H1 (cell line): Measurements from ENCODE around the gene YAP1. TPM values are rescaled to one million over a fixed set of nuclear protein-coding genes. Genes with fewer than 3 reads are reported as not detected.

Experiments
- CTCF ChIA-PET: fragments of 300-600 bp; sonication (Branson Sonifier 250); formaldehyde crosslinking; loops from one replicate; lab custom pipeline; 2021; ENCODE audit not compliant: partially characterized antibody; lab: Charles Lee
- POLR2A ChIA-PET: fragments of 300-600 bp; sonication (Branson Sonifier 250); formaldehyde crosslinking; loops from one replicate; lab custom pipeline; 2021; ENCODE audit warnings: inconsistent platforms; ENCODE audit not compliant: partially characterized antibody; lab: Charles Lee
- DNase-seq, 2 experiments: peaks; one replicate each; pipeline versions ENCODE4 v3.0.0 to v3.0.0-alpha.2; 2010 to 2022; ENCODE audit warnings: low spot score in 2 of 2, low read depth in 1 of 2, mixed read lengths in 1 of 2
- FAIRE-seq: peaks from 2 replicates; lab custom pipeline; 2011; peaks lifted over from hg19 to GRCh38; lab: Jason Lieb, UNC
- H2AFZ ChIP-seq: 2 replicates; pipeline ENCODE4 v1.8.1; 2012; ENCODE audit warnings: low read length, inconsistent platforms
- H2AK5ac ChIP-seq: 2 replicates; pipeline ENCODE4 v1.6.1; 2013; ENCODE audit warnings: low read depth, low read length
- H2BK120ac ChIP-seq: replicated peaks from 2 replicates; pipeline ENCODE3; 2013; ENCODE audit warnings: low read depth, low read length, inconsistent platforms
- H2BK12ac ChIP-seq: 2 replicates; pipeline ENCODE4 v1.6.1; 2013; ENCODE audit warnings: low read depth, low read length
- H2BK15ac ChIP-seq: 2 replicates; pipeline ENCODE4 v1.6.1; 2013; ENCODE audit warnings: low read length
- H2BK20ac ChIP-seq: 2 replicates; pipeline ENCODE4 v1.6.1; 2013; ENCODE audit warnings: low read length
- H2BK5ac ChIP-seq: 2 replicates; pipeline ENCODE4 v1.6.1; 2013; ENCODE audit warnings: low read depth, low read length
- H3K14ac ChIP-seq: 2 replicates; pipeline ENCODE4 v1.6.1; 2013; ENCODE audit warnings: inconsistent platforms; ENCODE audit not compliant: insufficient read length
- H3K18ac ChIP-seq: 2 replicates; pipeline ENCODE4 v1.6.1; 2013; ENCODE audit warnings: low read length; ENCODE audit errors: extremely low read depth
- H3K23ac ChIP-seq: 2 replicates; pipeline ENCODE4 v1.6.1; 2013; ENCODE audit warnings: inconsistent platforms; ENCODE audit not compliant: insufficient read length
- H3K23me2 ChIP-seq: 2 replicates; pipeline ENCODE4 v1.6.1; 2013; ENCODE audit warnings: low read depth, low read length
- H3K27ac ChIP-seq: 2 replicates; pipeline ENCODE4 v1.6.1; 2011; ENCODE audit warnings: low read depth, low read length, inconsistent platforms
- H3K27me3 ChIP-seq, 4 experiments: replicated peaks in 1 of 4; 1 replicate in 1 of 4; 2 replicates in 3 of 4; pipeline versions ENCODE4 v1.6.1 to v1.8.1; 2011 to 2013; ENCODE audit warnings: low read length in 3 of 4, mild to moderate bottlenecking in 3 of 4, inconsistent platforms in 2 of 4, mixed read lengths in 2 of 4, moderate library complexity in 1 of 4; ENCODE audit not compliant: control insufficient read depth in 3 of 4, insufficient read depth in 3 of 4; ENCODE audit errors: extremely low read depth in 1 of 4
- H3K36me3 ChIP-seq, 4 experiments: 2 replicates each; pipeline versions ENCODE4 v1.6.1 to v1.8.1; 2011 to 2013; ENCODE audit warnings: mild to moderate bottlenecking in 4 of 4, low read length in 3 of 4, moderate library complexity in 2 of 4, control low read depth in 1 of 4, inconsistent platforms in 1 of 4; ENCODE audit not compliant: insufficient read depth in 4 of 4, control insufficient read depth in 2 of 4
- H3K4ac ChIP-seq: replicated peaks from 2 replicates; pipeline ENCODE3; 2013; ENCODE audit warnings: low read length, low read depth, mixed read lengths, inconsistent platforms; ENCODE audit not compliant: insufficient read length
- H3K4me1 ChIP-seq, 4 experiments: replicated peaks in 1 of 4; 1 replicate in 1 of 4; 2 replicates in 3 of 4; pipeline versions ENCODE4 v1.6.1 to v1.8.1; 2011 to 2013; ENCODE audit warnings: low read length in 3 of 4, inconsistent platforms in 2 of 4, mixed read lengths in 1 of 4; ENCODE audit not compliant: insufficient read depth in 4 of 4, control insufficient read depth in 3 of 4
- H3K4me2 ChIP-seq, 2 experiments: 2 replicates each; pipeline versions ENCODE4 v1.6.1 to v1.8.1; 2011 to 2013; ENCODE audit warnings: low read depth in 2 of 2, low read length in 2 of 2, control low read depth in 1 of 2, inconsistent platforms in 1 of 2, mild to moderate bottlenecking in 1 of 2; ENCODE audit not compliant: insufficient read depth in 1 of 2
- H3K4me3 ChIP-seq, 4 experiments: fragments of 200-600, 300-600 bp in 1 of 4; sonication (generic), shearing (Covaris generic), sonication (Bioruptor Twin) in 1 of 4; 2 replicates each; pipeline versions ENCODE4 v1.5.1 to v1.8.1; 2011 to 2016; ENCODE audit warnings: low read length in 4 of 4, low read depth in 3 of 4, control low read depth in 2 of 4, inconsistent platforms in 2 of 4, mild to moderate bottlenecking in 2 of 4, mixed read lengths in 1 of 4, moderate library complexity in 1 of 4; ENCODE audit not compliant: insufficient read depth in 2 of 4; ENCODE audit errors: extremely low read depth in 1 of 4
- H3K56ac ChIP-seq: replicated peaks from 2 replicates; pipeline ENCODE3; 2013; ENCODE audit warnings: low read depth, mild to moderate bottlenecking, mixed read lengths, low read length, inconsistent platforms; ENCODE audit not compliant: insufficient read length
- H3K79me1 ChIP-seq: 2 replicates; pipeline ENCODE4 v1.6.1; 2013; ENCODE audit warnings: low read depth, low read length, control low read depth
- H3K79me2 ChIP-seq, 2 experiments: 2 replicates each; pipeline versions ENCODE4 v1.6.1 to v1.8.1; 2012 to 2013; ENCODE audit warnings: low read length in 2 of 2, mild to moderate bottlenecking in 2 of 2, inconsistent platforms in 1 of 2; ENCODE audit not compliant: insufficient read depth in 2 of 2, control insufficient read depth in 1 of 2
- H3K9ac ChIP-seq, 4 experiments: replicated peaks in 1 of 4; 1 replicate in 1 of 4; 2 replicates in 3 of 4; pipeline versions ENCODE4 v1.6.1 to v1.8.1; 2011 to 2013; ENCODE audit warnings: low read depth in 3 of 4, low read length in 3 of 4, control low read depth in 2 of 4, mild to moderate bottlenecking in 2 of 4, moderate library complexity in 2 of 4, inconsistent platforms in 1 of 4; ENCODE audit errors: extremely low read depth in 1 of 4
- H3K9me3 ChIP-seq, 2 experiments: 2 replicates each; pipeline versions ENCODE4 v1.6.1 to v1.8.1; 2012 to 2013; ENCODE audit warnings: mild to moderate bottlenecking in 2 of 2, moderate library complexity in 2 of 2, control low read depth in 1 of 2, inconsistent platforms in 1 of 2, low read depth in 1 of 2, low read length in 1 of 2, mixed read lengths in 1 of 2; ENCODE audit not compliant: insufficient read depth in 2 of 2
- H4K20me1 ChIP-seq, 2 experiments: replicated peaks in 1 of 2; 2 replicates each; pipeline versions ENCODE3 to v1.8.1; 2011 to 2013; ENCODE audit warnings: inconsistent platforms in 2 of 2, low read length in 2 of 2, mild to moderate bottlenecking in 1 of 2; ENCODE audit not compliant: insufficient read depth in 2 of 2, control insufficient read depth in 1 of 2
- H4K5ac ChIP-seq: 2 replicates; pipeline ENCODE4 v1.6.1; 2013; ENCODE audit warnings: low read length, low read depth, mixed read lengths, inconsistent platforms; ENCODE audit not compliant: insufficient read length
- H4K8ac ChIP-seq: 2 replicates; pipeline ENCODE4 v1.8.0; 2013; ENCODE audit warnings: mild to moderate bottlenecking, moderate library complexity, low read length, inconsistent platforms; ENCODE audit not compliant: insufficient read depth; ENCODE audit errors: extremely low read depth
- H4K91ac ChIP-seq: replicated peaks from 2 replicates; pipeline ENCODE3; 2013; ENCODE audit warnings: low read length, mixed read lengths, inconsistent platforms; ENCODE audit not compliant: insufficient read length
- ATF2 ChIP-seq: IDR thresholded peaks from 2 replicates; pipeline ENCODE4 v1.6.1; 2012; ENCODE audit warnings: low read length, inconsistent platforms
- CBX5 ChIP-seq: fragments of 300-800, 300-1000 bp; sonication (generic); IDR thresholded peaks from 2 replicates; pipeline ENCODE4 v1.7.1; 2016; ENCODE audit warnings: antibody characterized with exemption, low read length, low read depth
- HDAC2 ChIP-seq, 2 experiments: fragments of 300-600 bp in 1 of 2; sonication (generic) in 1 of 2; IDR thresholded peaks; 2 replicates each; pipeline ENCODE4 v1.6.1; 2011 to 2012; ENCODE audit warnings: low read depth in 2 of 2, low read length in 2 of 2, mild to moderate bottlenecking in 2 of 2, moderate library complexity in 2 of 2, borderline replicate concordance in 1 of 2, inconsistent platforms in 1 of 2
- POU5F1 ChIP-seq: IDR thresholded peaks from 2 replicates; pipeline ENCODE4 v1.6.1; 2011; ENCODE audit warnings: low read depth, mild to moderate bottlenecking, low read length, moderate library complexity
- RNF2 ChIP-seq: fragments of 200-900, 300-1000 bp; sonication (generic); IDR thresholded peaks from 2 replicates; pipeline ENCODE4 v1.7.1; 2016; ENCODE audit warnings: borderline replicate concordance, low read depth, mild to moderate bottlenecking, antibody characterized with exemption, low read length; ENCODE audit not compliant: poor library complexity, severe bottlenecking; ENCODE audit errors: missing control alignments
- TAF7 ChIP-seq: optimal IDR thresholded peaks from 2 replicates; pipeline ENCODE3; 2011; ENCODE audit warnings: low read depth, mild to moderate bottlenecking, inconsistent platforms, low read length, moderate library complexity, borderline replicate concordance
- USF2 ChIP-seq: IDR thresholded peaks from 2 replicates; pipeline ENCODE4 v1.6.1; 2011; ENCODE audit warnings: low read length, improper control_type of control experiment
- ZNF274 ChIP-seq: IDR thresholded peaks from 2 replicates; pipeline ENCODE4 v1.7.0; 2012; ENCODE audit warnings: low read length, borderline replicate concordance; ENCODE audit errors: extremely low read depth
- WGBS, 2 experiments: shearing (Covaris generic) in 1 of 2; methylation state at CpG; one replicate each; pipeline versions ENCODE4 v1.1.6 to v1.1.7; 2013 to 2015; ENCODE audit warnings: low lambda C conversion rate in 2 of 2, mixed read lengths in 2 of 2, inconsistent platforms in 1 of 2, low coverage in 1 of 2, missing lambda C conversion rate in 1 of 2; ENCODE audit not compliant: insufficient replicate concordance in 2 of 2, insufficient coverage in 1 of 2, insufficient read length in 1 of 2; ENCODE audit errors: extremely low coverage in 1 of 2, missing lambda C conversion rate in 1 of 2; 5-methylcytosine and 5-hydroxymethylcytosine counted together
- polyA plus RNA-seq, 7 experiments: library from polyadenylated mRNA; depleted of rRNA in 3 of 7; stranded (reverse) in 5 of 7; unstranded in 2 of 7; fragments of >200 nt in 5 of 7; fragments of 200-250 nt in 2 of 7; gene quantifications; 1 replicate in 5 of 7; 2 replicates in 1 of 7; 4 replicates in 1 of 7; pipeline versions ENCODE4 v1.2.1 to v1.2.3, GENCODE V29; 2011 to 2013; ENCODE audit warnings: missing spikeins in 2 of 7, mixed read lengths in 2 of 7
- total RNA-seq: library from RNA; stranded (reverse); fragmentation: NEBNext Ultra II Directional; extraction: Animal tissue kit (Norgen Biotek cat#: 25700); gene quantifications from 2 replicates; pipeline ENCODE4 v1.2.1, GENCODE V29; 2021

Gene YAP1
- total and polyA plus RNA-seq, 2 of the 8 experiments (the other 6 are each of a cell fraction or from before 2014, with no cell fraction given): 62.0 to 108 TPM

GRCh38 chr11:102184269-102184987 is 74.2 kb downstream of the YAP1 start:
- H3K4me1 ChIP-seq: peaks cover 0 to 7% (median 3%) of the 10 kb centered on the region in 4 experiments; a peak in 4 of 7 replicates
- DNase-seq (no peak), FAIRE-seq (no peak)
- H3K36me3 ChIP-seq: peaks cover 0 to 6% (median 1%) of the 10 kb centered on the region in 4 experiments; a peak in 1 of 8 replicates
- no peak overlapping the region for H4K91ac ChIP-seq
- no peaks in the 10 kb centered on the region for H3K9me3 ChIP-seq
- H3K23ac ChIP-seq: no peak overlapping the region
- no peak overlapping the region for H3K27ac ChIP-seq
- no peak overlapping the region for H2BK5ac ChIP-seq
- no peak overlapping the region for H3K14ac ChIP-seq
- H3K4me3 ChIP-seq: no peak overlapping the region
- no peak overlapping the region for H2BK120ac ChIP-seq
- H3K4me2 ChIP-seq: no peak overlapping the region
- 78% methylated on average over 3 of the region's 3 CpGs; no CpG with 5 or more reads in 1 of the 2 experiments for WGBS, 2 experiments
- H4K20me1 ChIP-seq: peaks cover 0 to 1% of the 10 kb centered on the region in 2 experiments
- H4K5ac ChIP-seq: no peak overlapping the region
- H3K9ac ChIP-seq: no peak overlapping the region
- H3K23me2 ChIP-seq: no peaks in the 10 kb centered on the region
- no peak overlapping the region for H2BK12ac ChIP-seq
- no peaks in the 10 kb centered on the region for H3K27me3 ChIP-seq
- peaks cover 0 to 18% of the 10 kb centered on the region in 2 experiments; a peak in 2 of 4 replicates for H3K79me2 ChIP-seq
- H2AK5ac ChIP-seq: no peak overlapping the region
- ChIA-PET CTCF (no interaction called here), POLR2A (interaction anchor here (1.2 to 1.5 kb wide), 2 partner anchors 9 to 24 kb away, joined by 3 read pairs; no protein-coding TSS in a partner anchor)
- H3K56ac ChIP-seq: no peak overlapping the region
- H2BK15ac ChIP-seq: no peak overlapping the region
- no peak overlapping the region for H3K4ac ChIP-seq
- H4K8ac ChIP-seq: no peak overlapping the region
- H2BK20ac ChIP-seq: no peak overlapping the region
- no peak overlapping the region for H3K18ac ChIP-seq
- H3K79me1 ChIP-seq: no peaks in the 10 kb centered on the region
- H2AFZ ChIP-seq: no peak overlapping the region
- TF ChIP-seq TAF7 (no peak), CBX5 (no peak), ZNF274 (no peak), POU5F1 (no peak), HDAC2 (IDR thresholded peaks at IDR 0.05; ENCODE audit: borderline replicate concordance in 1 of 2, low read depth in 2 of 2, low read length in 2 of 2) (no peak), RNF2 (no peak), ATF2 (no peak), USF2 (no peak)
